H1 (cell line): ENCODE measurements around the gene NDUFA6. TPM values are rescaled to one million over a fixed set of nuclear protein-coding genes. Genes with fewer than 3 reads are reported as not detected.

Experiments
- RAD21 ChIP-seq, 2 experiments: IDR thresholded peaks in 1 of 2; conservative IDR thresholded peaks in 1 of 2; 2 replicates each; pipeline ENCODE4 v1.6.1; 2011; ENCODE audit warnings: low read depth in 2 of 2, low read length in 2 of 2, improper control_type of control experiment in 1 of 2, inconsistent platforms in 1 of 2, mild to moderate bottlenecking in 1 of 2, moderate library complexity in 1 of 2
- polyA plus RNA-seq, 7 experiments: library from polyadenylated mRNA; depleted of rRNA in 3 of 7; stranded (reverse) in 5 of 7; unstranded in 2 of 7; fragments of >200 nt in 5 of 7; fragments of 200-250 nt in 2 of 7; gene quantifications; 1 replicate in 5 of 7; 2 replicates in 1 of 7; 4 replicates in 1 of 7; pipeline versions ENCODE4 v1.2.1 to v1.2.3, GENCODE V29; 2011 to 2013; ENCODE audit warnings: missing spikeins in 2 of 7, mixed read lengths in 2 of 7
- total RNA-seq: library from RNA; stranded (reverse); fragmentation: NEBNext Ultra II Directional; extraction: Animal tissue kit (Norgen Biotek cat#: 25700); gene quantifications from 2 replicates; pipeline ENCODE4 v1.2.1, GENCODE V29; 2021

The NDUFA6 gene
- total and polyA plus RNA-seq, 2 of the 8 experiments (the other 6 are each of a cell fraction or from before 2014, with no cell fraction given): 76.2 to 105 TPM

DNA sequence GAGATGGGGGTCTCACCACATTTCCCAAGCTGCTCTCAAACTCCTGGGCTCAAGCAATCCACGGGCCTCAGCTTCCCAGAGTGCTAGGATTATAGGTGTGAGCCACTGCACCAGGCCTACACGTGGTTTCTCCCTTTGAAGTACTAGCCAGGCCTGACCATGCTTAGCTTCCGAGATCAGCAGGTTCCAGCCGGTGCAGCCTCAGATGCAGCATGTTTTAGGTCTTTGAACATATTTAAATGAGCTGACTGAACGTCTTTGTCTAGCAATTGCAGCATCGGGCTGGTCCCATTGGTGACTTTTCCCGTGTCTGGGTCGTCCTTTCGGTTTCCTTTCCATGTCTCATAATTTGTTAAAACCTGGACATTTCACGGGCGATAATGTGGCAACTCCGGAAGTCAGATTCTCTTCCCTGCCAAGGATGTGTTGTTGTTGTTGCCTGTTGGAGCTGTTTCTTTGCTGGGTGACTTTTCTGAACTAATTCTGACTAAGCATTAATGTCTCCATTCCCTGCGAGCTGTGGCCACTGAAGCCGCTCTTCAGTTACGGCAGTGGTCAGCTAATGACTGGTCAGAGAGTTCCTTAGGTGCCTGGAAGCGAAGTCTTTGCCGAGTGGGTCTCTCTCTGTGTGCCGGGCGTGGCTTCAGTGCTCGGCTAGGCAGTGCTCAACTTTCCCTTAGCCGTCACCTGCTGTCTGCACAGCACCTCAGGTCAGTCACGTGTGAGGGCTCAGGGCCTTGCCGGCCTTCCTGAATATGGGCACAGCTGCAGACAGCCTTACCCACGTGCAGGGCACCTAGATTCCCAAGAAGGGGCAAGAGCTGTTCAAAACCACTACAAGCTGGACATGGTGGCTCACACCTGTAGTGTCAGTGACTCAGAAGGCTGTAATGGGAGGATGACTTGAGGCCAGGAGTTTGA, 43.8 kb upstream of the NDUFA6 start (continued):
- no peak for TF ChIP-seq RAD21 (IDR thresholded peaks at IDR 0.05 in 1 of 2, conservative IDR thresholded peaks at IDR 0.05 in 1 of 2; ENCODE audit: low read depth in 2 of 2, low read length in 2 of 2)
